Measurements from ENCODE around the gene TEP1. TPM values are rescaled to one million over a fixed set of nuclear protein-coding genes. Genes with fewer than 3 reads are reported as not detected.

TEP1 gene
- total RNA-seq, 1 experiment from 2014 or later = 15.8 TPM

DNA sequence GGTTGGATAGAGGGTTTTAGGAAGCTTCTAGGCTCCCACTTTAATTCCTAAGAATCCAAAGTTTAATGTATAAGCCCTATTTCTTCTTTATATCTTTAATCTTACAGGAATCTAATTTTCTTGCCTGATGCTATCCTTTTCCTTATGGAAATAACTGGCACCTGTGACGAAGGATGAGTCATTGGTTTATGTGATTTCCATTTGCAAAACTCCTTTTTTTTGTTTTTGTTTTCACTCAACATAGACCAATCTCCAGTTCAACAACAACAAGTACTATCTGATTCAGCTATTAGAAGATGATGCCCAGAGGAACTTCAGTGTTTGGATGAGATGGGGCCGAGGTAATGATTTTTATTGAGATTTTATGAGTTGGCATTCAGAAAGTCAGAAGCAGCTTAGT lies 63.0 kb downstream of the TEP1 start:
- H3K18ac ChIP-seq (ENCODE audit: insufficient read length, low read depth, low read length) = no peak overlapping the region
- no peaks in the 10 kb centered on the region for H3K27me3 ChIP-seq (ENCODE audit: insufficient read depth, low read length)
- no peaks in the 10 kb centered on the region for H3K79me2 ChIP-seq (ENCODE audit: insufficient read depth, low read length)
- no peaks in the 10 kb centered on the region for H3K4me1 ChIP-seq (ENCODE audit: insufficient read depth, low read length)
- H3K23me2 ChIP-seq (ENCODE audit: insufficient read length, low read depth, low read length, poor library complexity, severe bottlenecking) = no peaks in the 10 kb centered on the region
- Mint-ChIP-seq H3K4me3 (no peak overlapping the region), H3K9me3 (no peaks in the 10 kb centered on the region), H3K27ac (peak overlapping the region in 1 of 3 experiments; percentile 4; a peak in 1 of 7 replicates), H3K36me3 (ENCODE audit: insufficient read depth in 1 of 3, low read depth in 3 of 3) (peaks cover 55 to 88% (median 83%) of the 10 kb centered on the region in 3 experiments), H3K4me1 (no peaks in the 10 kb centered on the region), H3K27me3 (ENCODE audit: low read depth) (no peaks in the 10 kb centered on the region)
- H4K20me1 ChIP-seq (ENCODE audit: control insufficient read depth, insufficient read depth, insufficient read length) = no peaks in the 10 kb centered on the region
- no peak overlapping the region for H4K91ac ChIP-seq (ENCODE audit: insufficient read length, low read depth, low read length)
- H2AFZ ChIP-seq (ENCODE audit: low read length) = no peak overlapping the region
- H3K79me1 ChIP-seq (ENCODE audit: insufficient read depth, low read depth, low read length, poor library complexity, severe bottlenecking) = no peaks in the 10 kb centered on the region
- H3K14ac ChIP-seq (ENCODE audit: insufficient read depth, low read length) = no peak overlapping the region
- H2BK20ac ChIP-seq (ENCODE audit: low read depth, low read length, poor library complexity, severe bottlenecking) = no peak overlapping the region
- no peaks in the 10 kb centered on the region for H3K9me3 ChIP-seq (ENCODE audit: control insufficient read depth, low read depth, low read length)
- no peak overlapping the region for H2BK15ac ChIP-seq (ENCODE audit: low read depth, low read length)
- H3K23ac ChIP-seq (ENCODE audit: insufficient read length, low read depth, low read length) = no peak overlapping the region
- no peak overlapping the region for H3K9ac ChIP-seq (ENCODE audit: extremely low read depth, insufficient read length, low read length)
- no peak overlapping the region for H4K8ac ChIP-seq (replicated peaks; ENCODE audit: insufficient read length, low read depth, low read length)
- no peak overlapping the region for H4K5ac ChIP-seq (ENCODE audit: insufficient read length, low read depth, low read length)
- H3K4me2 ChIP-seq (ENCODE audit: insufficient read depth, insufficient read length, low read length) = no peak overlapping the region
- H2BK5ac ChIP-seq (ENCODE audit: insufficient read length, low read length) = no peak overlapping the region
- H3K4ac ChIP-seq (ENCODE audit: low read depth, low read length) = no peak overlapping the region
- no peak overlapping the region for H2AK5ac ChIP-seq (ENCODE audit: insufficient read length, low read length)
- TF ChIP-seq, protein P1, sequence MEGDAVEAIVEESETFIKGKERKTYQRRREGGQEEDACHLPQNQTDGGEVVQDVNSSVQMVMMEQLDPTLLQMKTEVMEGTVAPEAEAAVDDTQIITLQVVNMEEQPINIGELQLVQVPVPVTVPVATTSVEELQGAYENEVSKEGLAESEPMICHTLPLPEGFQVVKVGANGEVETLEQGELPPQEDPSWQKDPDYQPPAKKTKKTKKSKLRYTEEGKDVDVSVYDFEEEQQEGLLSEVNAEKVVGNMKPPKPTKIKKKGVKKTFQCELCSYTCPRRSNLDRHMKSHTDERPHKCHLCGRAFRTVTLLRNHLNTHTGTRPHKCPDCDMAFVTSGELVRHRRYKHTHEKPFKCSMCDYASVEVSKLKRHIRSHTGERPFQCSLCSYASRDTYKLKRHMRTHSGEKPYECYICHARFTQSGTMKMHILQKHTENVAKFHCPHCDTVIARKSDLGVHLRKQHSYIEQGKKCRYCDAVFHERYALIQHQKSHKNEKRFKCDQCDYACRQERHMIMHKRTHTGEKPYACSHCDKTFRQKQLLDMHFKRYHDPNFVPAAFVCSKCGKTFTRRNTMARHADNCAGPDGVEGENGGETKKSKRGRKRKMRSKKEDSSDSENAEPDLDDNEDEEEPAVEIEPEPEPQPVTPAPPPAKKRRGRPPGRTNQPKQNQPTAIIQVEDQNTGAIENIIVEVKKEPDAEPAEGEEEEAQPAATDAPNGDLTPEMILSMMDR (conservative IDR thresholded peaks at IDR 0.05) = no peak
- no peak overlapping the region for H2BK12ac ChIP-seq (ENCODE audit: insufficient read length, low read depth, low read length)
- no peak overlapping the region for H3K27ac ChIP-seq (ENCODE audit: insufficient read length, low read depth, low read length)
- no CpG with 5 or more reads among the region's 2 CpGs for WGBS (ENCODE audit: extremely low coverage, insufficient read length, low lambda C conversion rate)
- no peak for DNase-seq
- H2BK120ac ChIP-seq (ENCODE audit: low read depth, low read length, poor library complexity, severe bottlenecking) = no peak overlapping the region
- H3T11ph ChIP-seq (ENCODE audit: low read length) = no peak overlapping the region
- no peak overlapping the region for H3K56ac ChIP-seq (ENCODE audit: insufficient read length, low read depth, low read length)
